K562 (cell line): ENCODE measurements around the gene SPATA17. TPM values are rescaled to one million over a fixed set of nuclear protein-coding genes. Genes with fewer than 3 reads are reported as not detected.

Experiments
- ATAC-seq: fragments of 200-7000 bp; cut with Tn5 transposase; 3 replicates; pipeline ENCODE4 v1.9.1; 2020; ENCODE audit warnings: moderate library complexity
- BruUV-seq: library from RNA; stranded (reverse); fragments of 400-500 nt; replicated peaks from 2 replicates; lab custom pipeline; 2021; lab: Mats Ljungman, UMichigan
- CTCF ChIA-PET: fragments of 300-600 bp; formaldehyde crosslinking; extraction: SDS; loops from one replicate; lab custom pipeline; 2021; ENCODE audit warnings: low intra/inter-chr PET ratio; lab: Yijun Ruan, JAX
- POLR2A ChIA-PET: fragments of 300-600, 350-650 bp; sonication (Branson Sonifier 250); formaldehyde crosslinking; extraction: SDS; loops from one replicate; lab custom pipeline; 2021; ENCODE audit warnings: antibody characterized with exemption, inconsistent platforms; lab: Yijun Ruan, JAX
- DNase-seq, 4 experiments: peaks; one replicate each; pipeline versions ENCODE4 v3.0.0 to v3.0.0-alpha.2; 2011 to 2018; ENCODE audit warnings: low spot score in 3 of 4, mixed read lengths in 3 of 4; ENCODE audit errors: extremely low read depth in 1 of 4
- FAIRE-seq: peaks from 2 replicates; lab custom pipeline; 2011; peaks lifted over from hg19 to GRCh38; lab: Jason Lieb, UNC
- H2AFZ ChIP-seq: 2 replicates; pipeline ENCODE4 v1.6.0; 2011; ENCODE audit warnings: low read depth, low read length, control low read depth, inconsistent platforms
- H3K27ac ChIP-seq: fragments of 200-600 bp; 3 replicates; pipeline ENCODE4 v1.8.0; 2011; ENCODE audit warnings: low read depth, mild to moderate bottlenecking, control low read depth, inconsistent platforms, low read length, moderate library complexity, mixed read lengths; ENCODE audit errors: extremely low read depth
- H3K27me3 ChIP-seq, 2 experiments: fragments of 300-600 bp in 1 of 2; 2 replicates in 1 of 2; 3 replicates in 1 of 2; pipeline versions ENCODE4 v1.6.0 to v1.8.0; 2011; ENCODE audit warnings: inconsistent platforms in 2 of 2, low read length in 2 of 2, mild to moderate bottlenecking in 1 of 2, mixed read lengths in 1 of 2, moderate library complexity in 1 of 2; ENCODE audit not compliant: control insufficient read depth in 2 of 2, insufficient read depth in 2 of 2
- H3K36me3 ChIP-seq: fragments of 300-600 bp; 3 replicates; pipeline ENCODE4 v1.8.0; 2011; ENCODE audit warnings: mild to moderate bottlenecking, low read length, inconsistent platforms; ENCODE audit not compliant: control insufficient read depth, insufficient read depth
- H3K4me1 ChIP-seq, 2 experiments: fragments of 200-600 bp in 1 of 2; replicated peaks in 1 of 2; 2 replicates in 1 of 2; 3 replicates in 1 of 2; pipeline versions ENCODE4 v1.5.1 to v1.8.0; 2011; ENCODE audit warnings: inconsistent platforms in 2 of 2, low read length in 2 of 2, mild to moderate bottlenecking in 1 of 2, mixed read lengths in 1 of 2, moderate library complexity in 1 of 2; ENCODE audit not compliant: control insufficient read depth in 2 of 2, insufficient read depth in 2 of 2
- H3K4me2 ChIP-seq: 2 replicates; pipeline ENCODE4 v1.6.1; 2011; ENCODE audit warnings: low read length, control low read depth, inconsistent platforms, mixed read lengths; ENCODE audit not compliant: insufficient read depth
- H3K4me3 ChIP-seq: fragments of 200-600 bp; sonication (generic), shearing (Covaris generic); 2 replicates; pipeline ENCODE4 v1.5.1; 2016; ENCODE audit warnings: control low read depth, inconsistent platforms
- H3K79me2 ChIP-seq: fragments of 200-600 bp; 3 replicates; pipeline ENCODE4 v1.8.0; 2011; ENCODE audit warnings: low read length, inconsistent platforms; ENCODE audit not compliant: control insufficient read depth, insufficient read depth
- H3K9ac ChIP-seq, 2 experiments: 2 replicates each; pipeline versions ENCODE4 v1.6.0 to v1.6.1; 2011; ENCODE audit warnings: low read depth in 2 of 2, low read length in 2 of 2, control low read depth in 1 of 2, inconsistent platforms in 1 of 2, mild to moderate bottlenecking in 1 of 2, mixed read lengths in 1 of 2; ENCODE audit not compliant: insufficient read depth in 1 of 2
- H3K9me1 ChIP-seq: one replicate; pipeline ENCODE4 v1.6.0; 2011; ENCODE audit warnings: inconsistent platforms, mild to moderate bottlenecking, low read length, moderate library complexity; ENCODE audit not compliant: control insufficient read depth, insufficient read depth
- H3K9me3 ChIP-seq: replicated peaks from 2 replicates; pipeline ENCODE4 v1.5.1; 2011; ENCODE audit warnings: low read depth, low read length, inconsistent platforms; ENCODE audit not compliant: control insufficient read depth, insufficient read depth
- H4K20me1 ChIP-seq: replicated peaks from 2 replicates; pipeline ENCODE4 v1.6.1; 2011; ENCODE audit warnings: low read length, inconsistent platforms, mixed read lengths; ENCODE audit not compliant: control insufficient read depth, insufficient read depth
- CSDE1 ChIP-seq, 2 experiments: fragments of 450-650 bp; IDR thresholded peaks; 2 replicates each; pipeline ENCODE4 v1.6.1; 2016; ENCODE audit warnings: mild to moderate bottlenecking in 1 of 2
- MAFG ChIP-seq: fragments of 450-650 bp; conservative IDR thresholded peaks from 2 replicates; pipeline ENCODE4 v1.6.1; 2016; ENCODE audit warnings: missing genetic modification characterization, missing compliant biosample characterization
- MCM5 ChIP-seq: fragments of 450-650 bp; IDR thresholded peaks from 2 replicates; pipeline ENCODE4 v1.6.1; 2016; ENCODE audit warnings: low read depth
- RFX7 ChIP-seq: fragments of 250-450 bp; sonication (Bioruptor Pico); IDR thresholded peaks from 2 replicates; pipeline ENCODE4 v1.5.1; 2021; ENCODE audit warnings: mild to moderate bottlenecking
- TEAD2 ChIP-seq: fragments of 450-650 bp; IDR thresholded peaks from 2 replicates; pipeline ENCODE4 v1.6.1; 2016; ENCODE audit warnings: missing genetic modification characterization, control low read depth, missing compliant biosample characterization
- TRIM28 ChIP-seq: fragments of 450-650 bp; IDR thresholded peaks from 2 replicates; pipeline ENCODE4 v1.6.1; 2017
- WGBS: fragments of 100-300 bp; shearing (Covaris generic); methylation state at CpG from one replicate; pipeline ENCODE4 v1.1.6; 2016; ENCODE audit warnings: low coverage, mixed read lengths; ENCODE audit not compliant: insufficient coverage; ENCODE audit errors: missing lambda C conversion rate; 5-methylcytosine and 5-hydroxymethylcytosine counted together
- in situ Hi-C: fragments of 300-500 bp; cut with MboI; formaldehyde crosslinking; loops from 4 replicates; pipeline ENCODE4 v1.15.0; 2018; ENCODE audit warnings: inconsistent platforms, mixed read lengths
- intact Hi-C: fragments of 100-400 bp; cut with micrococcal nuclease; formaldehyde crosslinking; loops from 2 replicates; pipeline ENCODE4 v1.14.2; 2022
- polyA plus RNA-seq, 8 experiments: library from polyadenylated mRNA; depleted of rRNA in 4 of 8; stranded (reverse) in 5 of 8; unstranded in 3 of 8; fragments of >200 nt; fragmentation: Nextera tagmentation in 2 of 8; fragmentation: Illumina TruSeq in 1 of 8; extraction: Ambion mirVana in 2 of 8; extraction: Trizol in 1 of 8; gene quantifications; 2 replicates each; pipeline versions ENCODE4 v1.2.1 to v1.2.3, GENCODE V29; 2011 to 2014; ENCODE audit warnings: inconsistent platforms in 1 of 8, missing spikeins in 1 of 8
- total RNA-seq, 7 experiments: library from RNA; depleted of rRNA in 6 of 7; stranded (reverse); fragments of >200 nt in 6 of 7; fragmentation: Illumina TruSeq in 2 of 7; extraction: Trizol in 2 of 7; gene quantifications; 2 replicates each; pipeline versions ENCODE4 v1.2.1 to v1.2.3, GENCODE V29; 2011 to 2021; ENCODE audit warnings: low replicate concordance in 1 of 7
- TF ChIP-seq, protein P1 (sequence below): fragments of 250-450 bp; sonication (Bioruptor Pico); IDR thresholded peaks from 2 replicates; pipeline ENCODE4 v1.4.0; 2020; ENCODE audit warnings: mild to moderate bottlenecking, moderate library complexity

Gene SPATA17
- total and polyA plus RNA-seq, 9 of the 15 experiments (the other 6 are each of a cell fraction or from before 2014, with no cell fraction given) = 0.04 to 0.11 TPM; not detected in 7

DNA sequence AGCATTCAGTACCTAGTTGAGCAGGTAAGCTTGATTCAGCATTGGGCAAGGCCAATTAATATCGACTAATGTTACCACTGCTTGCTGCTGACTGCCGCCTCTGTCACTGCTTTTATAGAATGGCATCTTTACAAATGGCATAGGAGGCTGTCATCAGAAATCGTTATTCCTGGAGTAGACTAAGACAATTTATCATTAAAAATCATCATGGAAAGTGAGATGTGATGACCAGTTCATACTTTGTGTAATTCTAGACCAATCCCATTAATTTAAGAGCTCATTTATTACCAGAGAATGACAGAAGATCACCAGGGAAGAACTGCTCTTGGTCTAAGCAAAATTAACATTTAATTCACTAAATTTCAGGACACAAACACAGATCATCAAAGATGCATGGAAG is 254.0 kb downstream of the SPATA17 start:
- ATAC-seq (no peak), DNase-seq (no peak)
- intact Hi-C loops (no loop called here), in situ Hi-C loops (no loop called here)
- Histone ChIP-seq H3K27me3 (no peaks in the 10 kb centered on the region), H2AFZ (no peak overlapping the region), H4K20me1 (no peaks in the 10 kb centered on the region), H3K4me3 (no peak overlapping the region), H3K36me3 (no peaks in the 10 kb centered on the region), H3K27ac (no peak overlapping the region), H3K9me3 (no peaks in the 10 kb centered on the region; the same call in 1 of the 2 replicates), H3K9me1 (no peaks in the 10 kb centered on the region), H3K4me1 (no peaks in the 10 kb centered on the region), H3K9ac (no peak overlapping the region), H3K4me2 (no peak overlapping the region), H3K79me2 (no peaks in the 10 kb centered on the region)
- BruUV-seq = no TSS peak
- POLR2A ChIA-PET = no interaction called here
- 0% methylated on average over 3 of the region's 3 CpGs for WGBS
- CTCF ChIA-PET = no interaction called here
- TF ChIP-seq CSDE1 (IDR thresholded peaks at IDR 0.05) (no peak), RFX7 (CRISPR knock-in tag) (no peak), MCM5 (no peak), TEAD2 (tag) (no peak), MAFG (tag) (no peak), TRIM28 (no peak)
- TF ChIP-seq, protein P1, sequence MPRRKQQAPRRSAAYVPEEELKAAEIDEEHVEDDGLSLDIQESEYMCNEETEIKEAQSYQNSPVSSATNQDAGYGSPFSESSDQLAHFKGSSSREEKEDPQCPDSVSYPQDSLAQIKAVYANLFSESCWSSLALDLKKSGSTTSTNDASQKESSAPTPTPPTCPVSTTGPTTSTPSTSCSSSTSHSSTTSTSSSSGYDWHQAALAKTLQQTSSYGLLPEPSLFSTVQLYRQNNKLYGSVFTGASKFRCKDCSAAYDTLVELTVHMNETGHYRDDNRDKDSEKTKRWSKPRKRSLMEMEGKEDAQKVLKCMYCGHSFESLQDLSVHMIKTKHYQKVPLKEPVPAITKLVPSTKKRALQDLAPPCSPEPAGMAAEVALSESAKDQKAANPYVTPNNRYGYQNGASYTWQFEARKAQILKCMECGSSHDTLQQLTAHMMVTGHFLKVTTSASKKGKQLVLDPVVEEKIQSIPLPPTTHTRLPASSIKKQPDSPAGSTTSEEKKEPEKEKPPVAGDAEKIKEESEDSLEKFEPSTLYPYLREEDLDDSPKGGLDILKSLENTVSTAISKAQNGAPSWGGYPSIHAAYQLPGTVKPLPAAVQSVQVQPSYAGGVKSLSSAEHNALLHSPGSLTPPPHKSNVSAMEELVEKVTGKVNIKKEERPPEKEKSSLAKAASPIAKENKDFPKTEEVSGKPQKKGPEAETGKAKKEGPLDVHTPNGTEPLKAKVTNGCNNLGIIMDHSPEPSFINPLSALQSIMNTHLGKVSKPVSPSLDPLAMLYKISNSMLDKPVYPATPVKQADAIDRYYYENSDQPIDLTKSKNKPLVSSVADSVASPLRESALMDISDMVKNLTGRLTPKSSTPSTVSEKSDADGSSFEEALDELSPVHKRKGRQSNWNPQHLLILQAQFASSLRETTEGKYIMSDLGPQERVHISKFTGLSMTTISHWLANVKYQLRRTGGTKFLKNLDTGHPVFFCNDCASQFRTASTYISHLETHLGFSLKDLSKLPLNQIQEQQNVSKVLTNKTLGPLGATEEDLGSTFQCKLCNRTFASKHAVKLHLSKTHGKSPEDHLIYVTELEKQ (CRISPR knock-in tag) = no peak
- TF ChIP-seq, all 486 proteins: peak for 0
- FAIRE-seq = no peak
